ENCODE results near the gene DNAJC15. TPM values are rescaled to one million over a fixed set of nuclear protein-coding genes. Genes with fewer than 3 reads are reported as not detected.

DNAJC15 gene
- polyA plus RNA-seq, 3 donors, result 8.3 to 31.1 (median 22.0) TPM

- no peaks in the 10 kb centered on the region for H3K36me3 ChIP-seq (replicated peaks in 1 of 2; ENCODE audit: control insufficient read depth in 1 of 2, insufficient read depth in 2 of 2, low read length in 2 of 2)
- H3K4me1 ChIP-seq (ENCODE audit: control insufficient read depth in 1 of 2, insufficient read depth in 2 of 2, low read length in 2 of 2), result no peaks in the 10 kb centered on the region
- H3K9ac ChIP-seq (ENCODE audit: insufficient read depth, low read length, poor library complexity, severe bottlenecking), result no peak overlapping the region
- no peak overlapping the region for H2AFZ ChIP-seq (ENCODE audit: insufficient read depth, low read depth, low read length, poor library complexity, severe bottlenecking)
- no peak overlapping the region for H3K4me3 ChIP-seq (replicated peaks in 1 of 3; ENCODE audit: low read depth in 2 of 3, low read length in 3 of 3)
- Mint-ChIP-seq H3K27ac (no peak overlapping the region), H3K9me3 (no peaks in the 10 kb centered on the region), H3K4me1 (peaks cover 2% of the 10 kb centered on the region), H3K27me3 (ENCODE audit: low read depth in 3 of 3) (peaks cover 5 to 13% (median 5%) of the 10 kb centered on the region in 3 donors), H3K36me3 (no peaks in the 10 kb centered on the region), H3K4me3 (no peak overlapping the region)
- no peaks in the 10 kb centered on the region for H3K79me2 ChIP-seq (ENCODE audit: insufficient read depth, low read length)
- no peak overlapping the region for H3K4me2 ChIP-seq (replicated peaks; ENCODE audit: extremely low read depth, low read length, poor library complexity, severe bottlenecking)
- intact Hi-C loops (cut with micrococcal nuclease), result no loop called here
- 100% methylated on average over 1 of the region's 5 CpGs for WGBS (ENCODE audit: insufficient coverage)
- no peak overlapping the region for H3K27ac ChIP-seq (ENCODE audit: low read depth in 1 of 2, low read length in 2 of 2)
- no peaks in the 10 kb centered on the region for H3K27me3 ChIP-seq (ENCODE audit: control insufficient read depth in 2 of 2, insufficient read depth in 2 of 2, low read length in 2 of 2)
- no peak for DNase-seq
- H4K20me1 ChIP-seq (ENCODE audit: insufficient read depth, low read length), result no peaks in the 10 kb centered on the region
- H3K9me3 ChIP-seq (replicated peaks in 1 of 2; ENCODE audit: control insufficient read depth in 1 of 2, insufficient read depth in 1 of 2, low read length in 2 of 2), result no peaks in the 10 kb centered on the region
- TF ChIP-seq, protein P1, sequence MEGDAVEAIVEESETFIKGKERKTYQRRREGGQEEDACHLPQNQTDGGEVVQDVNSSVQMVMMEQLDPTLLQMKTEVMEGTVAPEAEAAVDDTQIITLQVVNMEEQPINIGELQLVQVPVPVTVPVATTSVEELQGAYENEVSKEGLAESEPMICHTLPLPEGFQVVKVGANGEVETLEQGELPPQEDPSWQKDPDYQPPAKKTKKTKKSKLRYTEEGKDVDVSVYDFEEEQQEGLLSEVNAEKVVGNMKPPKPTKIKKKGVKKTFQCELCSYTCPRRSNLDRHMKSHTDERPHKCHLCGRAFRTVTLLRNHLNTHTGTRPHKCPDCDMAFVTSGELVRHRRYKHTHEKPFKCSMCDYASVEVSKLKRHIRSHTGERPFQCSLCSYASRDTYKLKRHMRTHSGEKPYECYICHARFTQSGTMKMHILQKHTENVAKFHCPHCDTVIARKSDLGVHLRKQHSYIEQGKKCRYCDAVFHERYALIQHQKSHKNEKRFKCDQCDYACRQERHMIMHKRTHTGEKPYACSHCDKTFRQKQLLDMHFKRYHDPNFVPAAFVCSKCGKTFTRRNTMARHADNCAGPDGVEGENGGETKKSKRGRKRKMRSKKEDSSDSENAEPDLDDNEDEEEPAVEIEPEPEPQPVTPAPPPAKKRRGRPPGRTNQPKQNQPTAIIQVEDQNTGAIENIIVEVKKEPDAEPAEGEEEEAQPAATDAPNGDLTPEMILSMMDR (IDR thresholded peaks at IDR 0.05), result no peak
These were observed 109.5 kb downstream of the DNAJC15 start for GRCh38 chr13:43132911-43133310.

DNA sequence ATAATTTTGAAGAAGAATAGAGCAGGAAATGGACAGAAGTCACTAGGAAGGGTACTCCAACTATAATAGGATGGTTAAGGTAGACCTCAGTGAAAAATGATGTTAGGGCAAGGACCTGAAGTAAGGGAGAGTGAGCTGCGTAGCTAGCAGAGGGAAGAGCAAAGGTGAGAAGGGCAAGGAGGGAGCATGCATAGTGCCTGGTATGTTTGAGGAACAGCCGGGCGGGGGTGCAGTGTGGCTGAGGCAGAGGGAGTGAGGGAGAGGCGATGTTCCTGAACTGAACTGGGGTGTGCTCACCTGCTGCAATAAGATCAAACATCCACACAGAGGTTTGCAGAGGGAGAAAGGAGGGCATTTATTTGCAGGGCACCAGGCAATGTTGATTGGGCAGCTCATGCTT lies 110.4 kb downstream of the DNAJC15 start:
- Mint-ChIP-seq H3K4me3 (no peak overlapping the region), H3K27me3 (ENCODE audit: low read depth in 3 of 3) (peaks cover 3 to 10% (median 6%) of the 10 kb centered on the region in 3 donors), H3K36me3 (no peaks in the 10 kb centered on the region), H3K9me3 (no peaks in the 10 kb centered on the region), H3K4me1 (no peaks in the 10 kb centered on the region), H3K27ac (no peak overlapping the region)
- Histone ChIP-seq H3K27me3 (ENCODE audit: control insufficient read depth in 2 of 2, insufficient read depth in 2 of 2, low read length in 2 of 2) (no peaks in the 10 kb centered on the region), H3K79me2 (ENCODE audit: insufficient read depth, low read length) (no peaks in the 10 kb centered on the region), H3K9me3 (replicated peaks in 1 of 2; ENCODE audit: control insufficient read depth in 1 of 2, insufficient read depth in 1 of 2, low read length in 2 of 2) (no peaks in the 10 kb centered on the region), H3K27ac (ENCODE audit: low read depth in 1 of 2, low read length in 2 of 2) (no peak overlapping the region), H3K4me2 (replicated peaks; ENCODE audit: extremely low read depth, low read length, poor library complexity, severe bottlenecking) (no peak overlapping the region), H3K4me1 (ENCODE audit: control insufficient read depth in 1 of 2, insufficient read depth in 2 of 2, low read length in 2 of 2) (no peaks in the 10 kb centered on the region), H4K20me1 (ENCODE audit: insufficient read depth, low read length) (no peaks in the 10 kb centered on the region), H3K4me3 (replicated peaks in 1 of 3; ENCODE audit: low read depth in 2 of 3, low read length in 3 of 3) (no peak overlapping the region), H2AFZ (ENCODE audit: insufficient read depth, low read depth, low read length, poor library complexity, severe bottlenecking) (no peak overlapping the region), H3K36me3 (replicated peaks in 1 of 2; ENCODE audit: control insufficient read depth in 1 of 2, insufficient read depth in 2 of 2, low read length in 2 of 2) (no peaks in the 10 kb centered on the region), H3K9ac (ENCODE audit: insufficient read depth, low read length, poor library complexity, severe bottlenecking) (no peak overlapping the region)
- TF ChIP-seq, protein P1 (IDR thresholded peaks at IDR 0.05), result no peak
- 67% methylated on average over 1 of the region's 4 CpGs for WGBS (ENCODE audit: insufficient coverage)
- intact Hi-C loops (cut with micrococcal nuclease), result no loop called here
- DNase-seq, result no peak
